ENCODE data around the gene DIAPH3.

DIAPH3 gene

DNA sequence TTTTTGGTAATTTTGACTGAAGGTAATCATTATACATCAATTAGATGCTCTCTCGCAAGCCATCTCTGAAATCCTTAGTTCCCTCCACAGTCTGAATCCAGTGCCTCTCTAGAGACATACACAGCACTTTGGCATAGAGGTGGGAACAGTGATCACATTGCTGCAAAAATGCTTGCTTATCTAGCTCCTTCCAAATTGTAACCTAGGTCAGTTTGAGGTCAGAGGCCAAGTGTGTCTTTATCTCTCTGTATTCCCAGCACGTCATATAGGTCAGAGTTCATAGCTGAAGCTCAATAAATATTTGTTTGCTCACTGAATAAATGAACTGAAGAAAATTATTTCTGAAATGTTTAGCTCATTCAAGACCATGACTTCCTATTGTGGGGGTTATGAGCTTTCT is 462.5 kb downstream of the DIAPH3 start:
- DNase-seq = no peak

DNA sequence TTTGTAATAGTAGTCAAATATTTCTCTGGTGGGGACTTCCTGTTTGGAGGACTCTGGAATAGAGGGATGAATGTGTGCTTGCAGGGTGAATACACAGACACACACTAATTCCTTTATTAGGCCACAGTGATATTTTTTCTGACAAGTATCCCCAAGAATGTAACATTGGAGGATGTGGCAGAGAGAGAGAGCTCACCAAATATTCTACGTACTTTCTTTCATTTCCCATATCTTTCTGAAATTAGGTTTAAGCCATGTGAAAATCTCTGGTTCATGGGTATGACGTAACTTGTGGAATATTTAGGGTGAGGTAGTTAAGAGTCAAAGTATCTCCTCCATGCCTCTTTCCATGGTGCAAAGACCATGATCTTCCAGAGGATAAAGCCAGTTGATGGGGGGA is 463.4 kb downstream of the DIAPH3 start:
- no peak for DNase-seq

DNA sequence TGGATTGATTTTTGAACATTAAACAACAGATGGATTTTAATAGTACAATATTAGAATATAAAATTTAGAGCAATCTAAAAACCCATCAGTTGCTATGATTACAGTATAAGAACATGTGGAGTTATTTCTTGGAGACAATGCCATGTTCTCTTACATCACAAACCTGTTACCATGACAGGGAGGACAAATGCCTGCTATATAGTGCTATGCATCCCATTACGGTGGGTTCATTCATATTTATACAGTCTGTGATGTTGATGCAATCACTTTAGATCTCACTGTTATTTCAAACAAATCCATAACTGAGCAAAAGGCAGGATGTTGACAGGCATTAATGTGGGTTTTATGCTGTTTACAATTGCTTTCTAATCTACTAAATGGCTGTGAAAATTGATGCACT is 467.5 kb downstream of the DIAPH3 start:
- no peak for DNase-seq

DNA sequence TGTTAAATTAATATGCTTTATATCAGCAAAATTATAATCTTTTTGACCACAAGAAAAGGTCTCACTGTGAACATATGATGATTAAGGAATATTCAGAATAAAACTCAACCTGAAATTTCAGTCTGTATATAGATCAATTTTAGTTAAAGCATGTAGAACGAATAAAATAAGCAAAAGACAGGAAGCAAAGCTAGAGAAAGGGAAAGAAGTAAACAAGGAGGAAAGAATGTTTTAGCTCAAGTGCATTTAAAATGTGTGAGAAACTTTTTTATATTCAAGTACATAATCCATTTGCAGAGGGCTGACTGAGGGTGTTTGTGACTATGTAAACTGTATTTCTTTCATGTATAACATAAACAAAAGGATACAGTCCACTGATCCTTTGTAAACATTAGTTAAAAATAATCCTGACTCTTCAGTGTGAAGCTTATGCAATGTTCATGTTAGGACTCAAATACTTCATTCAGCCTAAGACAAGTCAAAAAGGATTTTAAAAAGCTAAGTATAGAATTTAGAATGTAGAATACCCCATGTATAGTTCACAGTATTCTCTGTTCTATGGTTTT is 472.1 kb downstream of the DIAPH3 start:
- no peak for DNase-seq

DNA sequence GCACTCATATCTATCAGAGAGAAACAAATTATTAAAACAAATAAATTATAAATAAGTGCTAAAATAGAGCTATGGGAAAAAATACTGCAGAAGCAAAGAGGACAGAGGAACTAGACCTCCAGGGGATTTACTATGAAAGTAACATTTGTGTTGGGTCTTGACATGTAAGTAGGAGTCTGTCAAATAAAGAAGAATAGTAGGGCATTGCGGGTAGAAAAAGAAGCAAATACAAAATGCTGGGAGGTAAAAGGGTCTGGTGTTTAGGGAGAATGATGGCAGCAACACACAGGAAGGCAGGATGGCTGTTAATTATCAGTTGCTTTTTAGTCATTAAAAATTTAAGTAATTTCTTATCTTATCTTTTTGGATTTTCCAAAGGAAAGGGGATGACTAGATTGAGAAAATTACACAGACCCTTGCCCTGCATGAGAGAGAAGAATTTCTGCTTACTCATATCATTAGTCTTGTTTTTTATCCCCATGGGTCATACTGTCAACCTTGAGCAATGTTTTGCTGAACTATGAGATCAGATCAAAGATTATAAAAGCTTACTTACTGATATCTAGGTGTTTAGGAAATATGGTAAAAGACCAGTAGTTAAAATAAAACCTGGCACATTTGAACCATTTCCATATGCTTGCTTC is 472.7 kb downstream of the DIAPH3 start:
- DNase-seq = no peak

DNA sequence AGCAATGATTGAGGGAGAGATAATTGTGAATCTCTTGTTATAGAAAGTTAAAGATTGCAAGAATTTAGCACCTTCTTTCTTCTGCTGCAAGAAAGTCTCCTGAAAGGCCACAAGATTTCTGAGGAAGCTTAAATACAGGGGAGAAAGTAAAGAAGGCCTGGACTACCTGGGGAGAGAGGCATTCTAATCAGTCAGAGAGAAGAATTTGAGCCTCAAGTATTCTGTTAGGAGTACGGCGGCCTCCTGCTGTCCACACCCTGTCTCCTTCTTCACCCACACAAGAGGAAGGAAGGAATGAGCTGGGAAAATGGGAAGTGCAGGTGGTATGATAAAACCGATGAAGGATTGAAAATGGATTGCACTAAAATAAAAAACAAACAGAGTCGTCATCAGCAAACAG is 474.7 kb downstream of the DIAPH3 start:
- no peak for DNase-seq

DNA sequence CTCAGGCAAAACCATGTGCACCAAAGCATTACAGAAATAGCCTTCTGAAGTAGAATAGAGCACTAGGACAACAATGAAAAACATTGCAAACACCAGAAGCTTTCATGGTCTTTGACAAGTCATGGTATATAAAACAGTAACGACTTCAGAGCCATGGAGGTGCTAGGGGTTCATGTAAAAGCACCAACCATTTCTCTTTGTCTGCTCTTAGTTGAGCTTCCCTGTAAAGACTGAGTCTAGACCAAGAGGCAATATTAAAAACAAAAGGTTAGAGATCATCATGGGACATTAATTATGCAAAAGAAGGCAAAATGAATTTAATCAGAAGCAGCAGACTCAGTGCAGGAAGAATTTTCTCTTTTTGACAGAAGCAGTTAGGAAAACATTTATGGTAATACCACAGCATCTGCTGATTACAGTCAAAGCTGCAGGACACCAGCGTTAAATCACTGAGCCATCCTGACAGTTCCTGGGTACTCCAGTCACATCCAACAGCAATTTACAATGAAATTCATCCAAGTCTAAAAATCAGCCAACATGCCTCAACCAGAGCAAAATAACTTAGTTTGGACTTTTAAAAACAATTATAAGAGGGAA is 476.8 kb downstream of the DIAPH3 start:
- no peak for DNase-seq

DNA sequence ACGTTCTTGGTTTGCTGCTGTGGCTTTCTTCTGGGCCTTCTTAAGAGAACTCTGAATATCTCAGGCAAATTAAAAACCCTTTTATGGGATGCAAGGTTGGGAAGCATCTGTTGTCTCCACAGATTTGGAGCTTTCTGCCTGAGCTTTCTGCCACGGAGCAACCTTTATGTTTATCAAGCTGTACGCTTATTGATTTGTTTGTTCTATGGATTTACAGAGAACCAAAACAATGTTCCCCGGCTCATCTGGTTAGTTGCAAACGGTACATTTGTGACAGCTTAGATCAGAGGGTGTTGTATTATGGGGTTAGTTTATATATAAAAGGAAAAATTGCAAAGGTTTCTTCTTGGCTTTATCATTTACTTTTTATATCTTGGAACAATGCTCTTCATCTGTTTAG is 479.6 kb downstream of the DIAPH3 start:
- no peak for DNase-seq

DNA sequence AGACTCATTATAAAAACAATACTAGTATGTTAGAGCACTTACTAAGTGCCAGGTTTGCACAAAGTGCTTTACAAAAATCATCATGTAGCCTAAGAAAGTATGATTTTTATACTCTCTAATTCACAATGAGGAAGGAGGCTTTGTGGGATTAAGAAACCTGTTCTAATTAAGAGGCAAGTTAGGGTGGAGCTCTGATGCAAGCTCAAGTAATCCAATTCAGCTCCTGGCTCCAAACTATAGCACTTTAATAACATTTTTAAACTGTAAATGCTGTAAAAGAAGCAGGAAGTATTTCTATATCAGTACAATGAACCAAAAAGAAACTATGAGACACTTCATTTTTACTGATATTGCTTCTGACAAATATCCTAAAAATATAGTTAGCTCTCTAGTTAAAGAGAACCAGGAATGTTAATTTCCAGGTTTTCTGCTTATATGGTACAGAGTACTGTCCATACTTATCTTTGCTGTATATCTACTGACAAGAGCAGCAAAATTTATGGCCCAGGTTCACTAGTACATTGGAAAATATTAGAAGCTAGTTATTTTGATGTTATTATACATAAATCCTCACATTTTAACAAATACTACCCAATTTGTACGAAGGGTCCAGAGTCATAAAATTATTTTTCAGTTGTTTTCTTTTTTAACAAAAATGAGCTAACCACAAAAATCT is 482.0 kb downstream of the DIAPH3 start:
- no peak for DNase-seq

DNA sequence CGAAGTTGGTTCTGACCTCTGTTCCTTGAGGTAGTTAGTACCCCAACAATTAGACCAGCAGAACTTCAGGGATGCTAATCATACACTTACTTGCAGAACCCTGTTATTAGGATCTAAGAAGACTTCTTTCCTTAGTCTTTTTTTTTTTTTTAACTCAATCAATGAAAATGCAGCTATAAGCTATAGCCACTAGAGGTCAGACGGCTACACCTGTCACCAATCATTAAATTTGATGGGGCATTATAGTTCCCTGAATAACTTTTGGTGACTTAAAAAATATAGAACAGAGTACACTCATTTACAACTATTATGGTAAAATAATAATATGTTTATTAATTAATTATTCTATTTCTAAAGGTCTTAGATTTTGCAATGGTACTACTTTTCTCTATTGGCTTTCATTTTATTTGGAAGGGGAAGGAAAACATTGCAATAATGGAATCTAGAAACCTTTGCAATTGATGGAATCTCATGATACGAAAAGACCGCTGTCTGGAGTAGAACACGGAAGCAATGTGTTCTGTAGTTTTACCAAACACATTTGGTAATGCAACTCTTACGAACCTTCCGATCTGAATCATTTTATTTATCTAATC is 483.2 kb downstream of the DIAPH3 start:
- DNase-seq = no peak

DNA sequence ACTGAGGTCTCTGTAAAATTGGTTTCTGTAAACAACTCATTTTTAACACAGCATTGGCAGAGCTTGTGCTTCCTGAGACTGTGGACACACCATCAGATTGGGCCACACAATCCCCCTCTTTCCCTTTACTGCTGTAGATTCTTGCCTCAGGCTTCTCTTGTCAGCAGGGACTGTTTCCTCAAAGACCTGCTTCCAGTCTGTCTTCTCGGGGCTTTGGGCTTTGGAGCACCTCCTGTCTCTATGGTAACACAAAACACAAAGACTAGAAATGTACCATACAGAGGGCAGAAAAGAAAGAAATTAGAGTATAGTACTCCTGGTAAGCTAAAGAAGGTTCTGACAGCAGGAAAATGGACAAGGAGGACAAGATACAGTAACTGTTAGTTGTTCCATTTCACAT is 484.5 kb downstream of the DIAPH3 start:
- no peak for DNase-seq

DNA sequence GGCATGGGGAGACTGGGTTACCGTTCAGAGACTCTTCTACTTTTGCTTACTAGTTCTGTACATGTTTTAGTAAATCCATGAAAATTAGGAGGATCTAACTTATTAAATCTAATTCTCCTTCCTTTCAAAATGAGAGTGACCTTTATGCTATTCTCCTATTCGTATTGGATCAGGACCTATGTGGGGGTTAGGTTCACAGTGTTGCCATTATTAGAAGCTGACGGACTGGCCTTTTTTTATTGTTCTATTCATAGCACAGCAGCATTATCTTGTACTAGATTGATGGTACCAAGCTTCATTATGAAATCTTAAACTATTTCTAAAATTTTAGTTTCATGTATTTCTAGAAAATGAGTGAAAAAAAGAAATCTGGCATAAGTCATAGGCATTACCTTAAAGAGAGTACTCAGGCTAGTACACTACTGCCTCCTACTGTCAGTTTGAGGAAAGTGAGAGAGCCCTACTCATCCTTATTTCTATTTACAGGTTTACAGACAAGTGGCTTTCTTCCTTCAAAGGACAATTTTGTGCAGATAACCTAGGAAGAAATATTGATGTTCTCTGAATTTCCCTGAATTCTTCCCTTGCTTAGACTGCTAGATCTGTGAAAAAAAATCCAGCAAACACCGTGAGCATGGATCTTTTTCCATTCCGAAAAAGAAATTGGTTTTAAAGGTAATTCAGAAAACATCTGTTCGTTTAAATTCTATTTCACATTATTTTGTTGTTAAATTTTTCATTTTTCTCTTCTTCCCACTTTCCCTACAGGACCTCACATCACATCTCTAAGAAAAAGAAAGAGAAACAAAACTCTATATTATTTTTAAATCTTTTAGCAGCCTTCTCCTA is 485.5 kb downstream of the DIAPH3 start:
- no peak for DNase-seq

DNA sequence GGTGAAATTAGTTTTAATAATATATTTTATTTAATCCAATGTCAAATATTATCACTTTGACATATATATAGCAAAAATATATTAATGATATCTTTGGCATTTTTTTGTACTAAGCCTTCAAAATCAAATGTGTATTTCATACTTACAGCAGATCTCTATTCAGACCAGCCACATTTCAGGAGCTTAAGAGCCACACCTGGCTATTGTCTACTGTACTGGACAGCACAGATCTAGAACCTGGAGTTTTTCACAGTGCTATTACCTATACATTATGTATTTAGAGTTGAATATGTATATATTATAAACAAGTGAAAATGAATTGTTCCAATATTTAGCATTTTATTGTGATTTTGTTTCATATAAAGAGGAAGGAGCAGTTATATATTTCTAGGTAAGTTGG is 486.3 kb downstream of the DIAPH3 start:
- no peak for DNase-seq

DNA sequence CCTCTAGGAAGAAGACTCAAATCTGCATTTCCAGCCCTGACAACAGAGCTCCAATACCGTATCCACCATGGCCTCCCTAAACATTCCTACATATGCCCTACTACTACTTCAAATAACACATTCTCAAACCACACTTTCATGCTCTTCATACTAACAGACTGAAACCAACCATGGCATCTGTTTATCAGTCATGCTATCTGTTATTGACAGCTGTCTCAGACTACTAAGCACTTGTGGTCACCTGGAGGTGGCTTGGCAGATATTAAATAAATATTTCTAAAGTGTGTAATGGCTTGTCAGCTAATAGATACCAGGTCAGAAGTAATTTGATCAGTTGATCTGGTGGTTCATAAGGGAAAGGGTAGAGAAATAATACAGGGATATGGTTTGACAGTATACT is 489.1 kb downstream of the DIAPH3 start:
- DNase-seq = no peak

DNA sequence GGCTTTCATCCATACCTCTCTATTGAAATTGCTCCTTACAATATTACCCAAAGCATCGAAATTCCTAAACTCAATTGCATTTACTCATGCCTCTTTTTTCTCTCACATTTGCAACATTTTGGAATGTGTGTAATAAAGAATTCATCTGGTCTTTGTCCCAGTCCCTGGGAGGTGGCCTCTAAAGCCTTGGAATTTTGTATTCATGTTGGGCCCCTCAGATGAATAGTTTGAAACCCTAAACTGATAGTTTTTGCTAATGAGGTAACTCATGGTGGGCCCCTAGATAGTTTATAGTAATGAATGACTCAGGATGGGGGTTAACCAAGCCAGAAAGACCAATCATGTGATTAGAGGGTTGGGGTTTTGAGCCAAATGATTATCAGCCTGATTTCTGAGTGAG is 490.4 kb downstream of the DIAPH3 start:
- DNase-seq = no peak

DNA sequence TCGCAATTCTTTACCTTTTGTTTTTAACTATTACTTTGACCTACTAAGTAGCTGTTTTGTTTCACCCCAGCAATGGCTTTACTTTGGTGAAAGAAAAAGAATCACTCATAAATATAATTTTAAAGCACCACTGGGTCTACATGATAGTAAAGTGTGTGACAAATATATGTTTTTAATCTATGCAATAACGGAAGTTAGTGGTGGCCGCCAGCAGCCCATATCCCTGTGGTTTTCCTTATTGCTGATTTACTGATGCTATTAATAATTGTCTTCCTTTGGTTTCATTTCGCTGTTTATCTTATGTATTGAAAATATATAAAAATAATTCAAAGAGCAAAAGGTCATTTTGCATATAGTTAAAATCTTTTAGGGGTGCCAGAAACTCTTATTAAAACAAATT is 491.3 kb downstream of the DIAPH3 start:
- DNase-seq = no peak

DNA sequence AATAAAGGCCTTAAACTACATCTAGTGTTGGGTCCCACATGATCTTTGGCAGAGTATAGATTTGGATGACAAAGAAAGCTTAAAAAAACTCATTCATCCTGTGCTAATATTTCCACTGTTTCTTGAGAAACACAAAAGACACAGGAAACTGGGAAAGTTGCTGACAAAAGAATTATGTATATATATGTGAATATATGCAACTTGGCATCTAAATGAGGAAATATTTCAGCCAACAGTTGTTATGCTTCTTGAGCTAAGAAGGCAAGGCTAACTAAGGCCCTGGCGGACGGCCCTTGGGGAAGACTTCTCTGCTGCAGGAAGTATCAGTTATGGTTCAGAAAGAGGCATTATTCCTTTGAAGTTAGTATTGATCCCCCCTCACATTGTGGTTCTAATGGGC is 491.8 kb downstream of the DIAPH3 start:
- no peak for DNase-seq

DNA sequence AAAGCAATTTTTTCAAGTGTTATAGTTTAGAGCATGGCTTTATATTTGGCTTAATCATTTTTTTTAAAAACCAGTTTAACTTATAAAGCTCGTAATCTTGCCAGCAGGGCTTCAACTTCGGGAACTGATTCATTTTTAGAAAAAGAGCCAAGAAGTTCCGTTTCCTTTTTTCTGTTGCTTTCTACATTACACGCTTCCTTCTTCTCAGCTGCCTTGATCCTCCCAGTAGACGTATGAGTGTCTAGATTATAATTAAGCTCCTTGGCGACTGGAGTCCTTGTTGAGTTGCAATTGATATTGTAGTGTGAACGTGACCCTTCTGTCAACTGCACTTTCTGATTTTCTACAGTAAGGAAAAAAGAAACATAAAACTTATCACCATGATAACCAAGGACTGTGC is 497.2 kb downstream of the DIAPH3 start:
- DNase-seq = no peak

DNA sequence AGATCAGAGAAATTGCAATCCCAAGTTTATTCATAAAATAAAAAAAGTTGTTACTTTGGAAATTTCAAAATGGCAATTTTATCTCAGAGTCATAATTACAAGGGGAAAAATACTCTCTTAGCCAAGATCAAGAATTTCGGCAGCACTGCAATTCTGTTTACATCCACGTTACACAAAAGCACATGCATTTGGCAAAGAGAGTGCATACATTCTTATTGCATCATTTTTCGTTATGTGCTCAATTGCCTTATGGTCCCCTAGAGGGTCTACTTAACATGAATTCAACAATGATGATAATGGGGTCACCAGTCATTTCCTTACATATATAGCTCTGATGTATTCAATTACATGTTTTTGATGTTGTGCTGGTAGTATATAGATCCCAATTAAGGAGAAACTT is 498.0 kb downstream of the DIAPH3 start:
- no peak for DNase-seq

DNA sequence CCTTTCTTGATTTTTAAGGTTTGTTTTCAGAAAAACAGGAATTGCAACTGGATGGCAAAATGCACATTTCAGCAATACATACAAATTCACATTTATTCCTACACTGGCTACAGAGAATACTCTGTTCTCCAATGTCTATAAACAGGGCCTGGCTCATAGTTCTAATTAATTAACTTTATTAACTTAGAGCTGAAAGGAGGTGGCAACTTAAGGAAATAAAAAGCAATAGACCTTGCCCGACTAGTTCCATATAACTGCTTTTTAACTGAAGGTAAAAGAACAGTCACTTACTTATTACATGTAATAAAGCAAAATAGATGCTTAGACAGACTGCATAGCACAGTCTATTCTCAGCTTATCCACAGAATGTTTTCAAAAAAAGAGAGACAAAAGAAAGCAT is 498.5 kb downstream of the DIAPH3 start:
- no peak for DNase-seq

DNA sequence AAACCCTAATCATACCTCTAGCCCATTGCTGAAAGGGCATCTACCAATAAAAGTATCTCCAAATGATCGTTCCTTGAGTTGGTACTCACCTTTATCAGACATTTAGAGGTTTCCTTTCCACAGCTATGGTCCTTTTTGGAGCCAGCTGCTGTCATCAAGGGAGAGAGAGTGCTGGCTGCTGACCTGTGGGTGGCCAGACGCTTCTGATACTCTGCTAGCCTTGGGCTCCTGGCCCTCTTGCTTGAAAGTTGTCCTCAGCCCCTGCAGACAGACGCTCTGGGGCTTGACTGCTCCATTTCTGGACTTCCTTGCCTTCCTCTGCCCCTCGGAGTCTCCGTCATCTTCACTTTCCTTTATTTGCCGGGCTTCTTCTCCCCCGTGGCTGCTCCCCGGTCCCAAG is 499.1 kb downstream of the DIAPH3 start:
- no peak for DNase-seq

DNA sequence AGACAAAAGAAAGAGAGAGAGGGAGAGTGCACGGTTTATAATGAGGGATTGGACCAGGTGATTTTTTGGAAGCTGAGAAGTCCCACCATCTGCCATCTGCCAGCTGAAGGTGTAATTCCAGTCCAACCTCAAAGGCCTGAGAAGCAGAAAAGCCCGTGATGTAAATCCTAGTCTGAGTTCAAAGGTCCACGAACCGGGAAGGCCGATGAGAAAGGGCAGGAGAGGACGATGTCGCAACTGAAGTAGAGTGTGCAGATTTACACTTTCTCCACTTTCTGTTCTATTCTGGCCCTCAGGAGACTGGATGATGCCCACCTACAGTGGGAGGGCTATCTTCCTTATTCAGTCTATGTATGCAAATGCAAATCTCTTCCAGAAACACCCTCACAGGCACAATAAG is 500.0 kb downstream of the DIAPH3 start:
- DNase-seq = no peak

DNA sequence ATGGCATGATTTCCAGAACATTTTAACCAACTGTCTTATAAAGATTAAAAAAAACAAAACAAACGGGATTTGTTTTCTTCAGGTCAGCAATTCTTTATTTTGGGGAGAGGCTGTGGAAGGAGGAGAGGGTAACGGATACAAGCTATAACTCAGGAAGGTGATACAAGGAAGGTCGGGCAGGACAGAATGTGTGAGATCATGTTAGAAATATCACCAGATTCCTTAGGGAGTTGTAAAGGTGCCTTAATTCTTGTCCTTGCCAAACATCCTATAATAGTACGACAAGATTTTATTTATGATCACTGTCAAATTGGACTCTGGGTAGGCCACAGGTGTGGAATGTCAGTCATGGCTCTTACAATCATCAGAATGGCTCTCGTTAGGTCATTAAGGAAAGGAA is 503.1 kb downstream of the DIAPH3 start:
- no peak for DNase-seq

Measured in T1000 (cell line).